HuH-7 (cell line): ENCODE data around the gene GPR143.
"Not testable (repeated sequence)": the region's sequence is repeated elsewhere in the genome, so short reads cannot be mapped to it uniquely, and the experiment has no call there.

Experiments used
- DNase-seq: peaks from one replicate; pipeline ENCODE4 v3.0.0; 2011; ENCODE audit warnings: low spot score

Gene GPR143

GRCh38 chrX:9768321-9768839 is 2.7 kb upstream of the GPR143 start:
- not testable (repeated sequence) for DNase-seq

GRCh38 chrX:9767375-9767774 is 1.7 kb upstream of the GPR143 start:
- DNase-seq: no peak

- no peak for DNase-seq
Observed at GRCh38 chrX:9765072-9765736, 443 bp downstream of the GPR143 start.

GRCh38 chrX:9759337-9759736 is 6.3 kb downstream of the GPR143 start:
- DNase-seq: no peak

GRCh38 chrX:9758021-9758638 is 7.5 kb downstream of the GPR143 start:
- DNase-seq: no peak

GRCh38 chrX:9757366-9757765 is 8.3 kb downstream of the GPR143 start:
- DNase-seq: no peak

- no peak for DNase-seq
Observed at GRCh38 chrX:9749146-9749692, 16.4 kb downstream of the GPR143 start.

- no peak for DNase-seq
Observed at GRCh38 chrX:9747644-9748043, 18.0 kb downstream of the GPR143 start.

- no peak for DNase-seq
Observed at GRCh38 chrX:9746148-9746888, 19.3 kb downstream of the GPR143 start.

GRCh38 chrX:9745417-9746115 is 20.1 kb downstream of the GPR143 start:
- no peak for DNase-seq

GRCh38 chrX:9739130-9739529 is 26.5 kb downstream of the GPR143 start:
- DNase-seq: no peak

- DNase-seq: no peak
Observed at GRCh38 chrX:9738151-9738550, 27.5 kb downstream of the GPR143 start.

GRCh38 chrX:9737363-9737762 is 28.3 kb downstream of the GPR143 start:
- DNase-seq: no peak

GRCh38 chrX:9730752-9731151 is 34.9 kb downstream of the GPR143 start:
- DNase-seq: no peak

- no peak for DNase-seq
Observed at GRCh38 chrX:9730078-9730477, 35.6 kb downstream of the GPR143 start.

GRCh38 chrX:9729171-9729885 is 36.3 kb downstream of the GPR143 start:
- no peak for DNase-seq

- no peak for DNase-seq
Observed at GRCh38 chrX:9728261-9728660, 37.4 kb downstream of the GPR143 start.

GRCh38 chrX:9724711-9725110 is 40.9 kb downstream of the GPR143 start:
- DNase-seq: no peak

- DNase-seq: no peak
Observed at GRCh38 chrX:9717376-9717775, 48.3 kb downstream of the GPR143 start.

GRCh38 chrX:9710332-9710731 is 55.3 kb downstream of the GPR143 start:
- no peak for DNase-seq

- peak; percentile 45 for DNase-seq
Observed at GRCh38 chrX:9708923-9709553, 56.6 kb downstream of the GPR143 start.
